Omental fat pad (tissue), 4 donors: ENCODE measurements around the gene EWSR1. TPM values are rescaled to one million over a fixed set of nuclear protein-coding genes. Genes with fewer than 3 reads are reported as not detected.
A peak's percentile ranks its signal among the peaks of the same experiment; 100 is the strongest.

Experiments
- ATAC-seq: fragments of 150-250 bp; one replicate; pipeline ENCODE4 v1.9.1; 2016; ENCODE audit warnings: mild to moderate bottlenecking, moderate library complexity; ENCODE audit not compliant: low FRiP score
- DNase-seq: peaks from one replicate; pipeline ENCODE4 v3.0.0-alpha.2; 2019; ENCODE audit warnings: low spot score
- total RNA-seq, 4 donors: library from RNA; depleted of rRNA; stranded (reverse); fragments of >200 nt; gene quantifications; one replicate each; pipeline ENCODE4 v1.1.0, GENCODE V29; 2016
- TF ChIP-seq, protein P1 (sequence below), 3 donors: fragments of 450-650 bp; IDR thresholded peaks; one replicate each; pipeline ENCODE4 v1.5.1; 2016 to 2017; ENCODE audit warnings: antibody characterized with exemption in 3 of 3, mild to moderate bottlenecking in 3 of 3, moderate library complexity in 2 of 3

Gene EWSR1
- total RNA-seq, 4 donors from 2014 or later: 190 to 274 (median 202) TPM

DNA sequence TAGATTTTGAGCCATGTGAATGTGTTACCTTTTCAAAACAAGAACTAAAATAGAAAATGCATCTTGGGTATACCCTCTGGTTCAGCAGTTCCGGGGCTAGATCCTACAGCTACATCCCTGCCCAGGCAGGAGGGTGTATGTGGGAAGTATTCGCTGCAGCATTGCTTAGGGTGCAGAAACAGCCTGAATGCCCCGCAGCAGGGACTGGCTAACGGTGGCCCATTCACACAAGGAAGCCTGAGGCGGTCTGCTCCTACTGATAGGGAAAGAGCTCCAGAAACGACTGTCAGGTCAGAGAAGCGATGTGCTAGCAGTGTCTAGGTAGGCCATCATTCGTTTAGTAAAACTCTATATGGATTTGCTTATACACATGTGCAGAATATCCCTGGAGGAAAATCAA is 57.3 kb downstream of the EWSR1 start:
- DNase-seq: no peak
- TF ChIP-seq, protein P1, sequence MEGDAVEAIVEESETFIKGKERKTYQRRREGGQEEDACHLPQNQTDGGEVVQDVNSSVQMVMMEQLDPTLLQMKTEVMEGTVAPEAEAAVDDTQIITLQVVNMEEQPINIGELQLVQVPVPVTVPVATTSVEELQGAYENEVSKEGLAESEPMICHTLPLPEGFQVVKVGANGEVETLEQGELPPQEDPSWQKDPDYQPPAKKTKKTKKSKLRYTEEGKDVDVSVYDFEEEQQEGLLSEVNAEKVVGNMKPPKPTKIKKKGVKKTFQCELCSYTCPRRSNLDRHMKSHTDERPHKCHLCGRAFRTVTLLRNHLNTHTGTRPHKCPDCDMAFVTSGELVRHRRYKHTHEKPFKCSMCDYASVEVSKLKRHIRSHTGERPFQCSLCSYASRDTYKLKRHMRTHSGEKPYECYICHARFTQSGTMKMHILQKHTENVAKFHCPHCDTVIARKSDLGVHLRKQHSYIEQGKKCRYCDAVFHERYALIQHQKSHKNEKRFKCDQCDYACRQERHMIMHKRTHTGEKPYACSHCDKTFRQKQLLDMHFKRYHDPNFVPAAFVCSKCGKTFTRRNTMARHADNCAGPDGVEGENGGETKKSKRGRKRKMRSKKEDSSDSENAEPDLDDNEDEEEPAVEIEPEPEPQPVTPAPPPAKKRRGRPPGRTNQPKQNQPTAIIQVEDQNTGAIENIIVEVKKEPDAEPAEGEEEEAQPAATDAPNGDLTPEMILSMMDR (IDR thresholded peaks at IDR 0.05): no peak
- no peak for ATAC-seq

DNA sequence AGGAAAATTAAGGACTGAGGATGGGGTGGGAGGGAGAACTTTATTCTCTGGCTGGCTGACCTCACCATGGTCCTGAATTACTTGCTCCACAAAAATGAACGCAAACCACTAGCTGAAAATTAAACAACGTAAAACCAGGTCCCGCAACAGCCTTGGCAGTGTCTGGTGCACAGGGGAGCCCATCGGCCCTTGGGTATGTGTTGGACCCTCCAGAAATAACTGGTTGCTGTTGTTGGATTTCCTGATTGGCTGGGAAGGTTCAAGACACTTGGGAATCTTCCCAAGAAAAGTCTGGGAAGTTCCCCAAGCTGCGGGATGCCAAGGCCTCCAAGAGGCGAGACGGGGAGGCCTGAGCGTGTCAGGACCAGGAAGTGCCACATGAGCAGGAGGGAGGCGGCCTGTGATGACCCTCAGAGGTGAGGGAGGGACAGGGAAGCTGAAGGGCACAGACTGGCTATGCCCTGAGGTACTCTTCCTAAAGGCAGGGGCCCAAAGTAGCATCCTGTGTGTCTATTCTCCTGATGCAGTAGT is 57.8 kb downstream of the EWSR1 start:
- DNase-seq (no peak), ATAC-seq (no peak)
- TF ChIP-seq, protein P1 (IDR thresholded peaks at IDR 0.05): no peak

DNA sequence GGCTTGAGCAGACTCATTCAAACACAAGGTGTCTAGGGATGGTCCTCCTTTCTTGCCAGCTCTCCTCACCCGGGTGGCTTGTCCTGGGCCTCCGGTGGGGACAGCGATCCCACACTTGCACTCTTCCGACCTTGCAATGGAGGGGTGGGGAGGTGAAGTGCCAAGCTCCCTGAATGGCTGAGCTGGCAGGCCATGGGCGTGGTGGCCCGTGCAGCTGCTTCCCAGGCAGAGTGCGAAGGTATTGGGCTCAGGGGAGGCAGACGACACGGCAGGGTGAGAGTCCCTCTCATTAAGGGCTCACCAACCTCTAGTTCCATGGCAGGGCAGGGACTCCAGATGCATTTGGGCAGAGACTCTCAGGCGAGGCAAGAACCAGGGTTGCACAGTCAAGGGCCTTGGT is 58.4 kb downstream of the EWSR1 start:
- DNase-seq: no peak
- no peak for ATAC-seq
- TF ChIP-seq, protein P1 (IDR thresholded peaks at IDR 0.05): no peak

DNA sequence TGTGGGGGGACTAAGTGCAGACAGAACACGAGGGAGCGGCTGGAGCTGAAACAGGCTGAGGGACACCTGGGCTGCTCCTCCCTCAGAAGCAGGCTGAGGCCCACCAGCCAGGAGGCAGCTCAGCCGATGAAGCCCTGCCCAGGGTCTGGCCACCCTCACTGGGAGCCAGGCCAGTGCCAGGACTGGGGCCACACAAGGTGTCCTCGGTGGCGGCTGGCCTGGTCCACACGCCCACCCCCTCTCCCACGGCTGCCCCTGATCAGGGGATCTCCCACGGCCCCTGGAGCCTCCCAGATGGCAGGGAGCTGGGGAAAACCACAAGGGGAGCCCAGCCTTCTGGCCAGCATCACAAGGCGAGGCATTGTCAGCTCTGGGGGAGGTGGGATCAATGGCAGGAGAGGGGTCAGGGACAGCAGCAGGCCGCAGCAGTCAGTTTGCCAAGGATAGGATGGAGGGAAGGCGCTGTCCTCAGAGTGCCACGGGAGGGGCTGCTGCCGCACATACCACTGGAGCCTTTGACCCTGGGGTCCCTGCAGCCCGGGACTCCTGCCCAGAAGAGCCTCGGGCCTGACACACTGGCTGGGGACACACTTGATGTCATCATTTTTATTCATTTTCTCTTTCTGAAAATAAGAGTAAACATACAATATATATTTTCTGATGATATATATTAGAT is 59.2 kb downstream of the EWSR1 start:
- ATAC-seq (no peak), DNase-seq (no peak)
- TF ChIP-seq, protein P1 (IDR thresholded peaks at IDR 0.05): no peak

DNA sequence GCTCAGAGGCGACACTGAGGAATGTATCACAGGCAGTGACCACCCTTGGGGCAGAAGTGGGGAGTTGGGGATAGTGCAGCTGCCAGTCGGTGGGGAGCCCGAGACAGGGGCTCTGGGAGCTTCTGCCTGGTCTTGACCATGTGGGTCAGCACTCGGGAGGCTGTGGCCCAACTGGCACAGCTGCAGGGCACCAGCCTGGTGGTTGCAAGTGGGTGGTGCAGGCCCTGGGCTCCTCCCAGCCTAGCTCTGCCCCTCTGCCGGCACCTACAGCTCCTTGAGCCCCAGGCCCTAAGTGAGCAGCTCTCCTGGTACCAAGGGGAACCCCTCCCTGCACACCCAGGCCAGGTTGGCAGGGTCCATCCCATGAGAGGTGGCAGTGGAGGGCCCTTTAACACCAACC is 60.0 kb downstream of the EWSR1 start:
- ATAC-seq: no peak
- no peak for DNase-seq
- TF ChIP-seq, protein P1 (IDR thresholded peaks at IDR 0.05): no peak

DNA sequence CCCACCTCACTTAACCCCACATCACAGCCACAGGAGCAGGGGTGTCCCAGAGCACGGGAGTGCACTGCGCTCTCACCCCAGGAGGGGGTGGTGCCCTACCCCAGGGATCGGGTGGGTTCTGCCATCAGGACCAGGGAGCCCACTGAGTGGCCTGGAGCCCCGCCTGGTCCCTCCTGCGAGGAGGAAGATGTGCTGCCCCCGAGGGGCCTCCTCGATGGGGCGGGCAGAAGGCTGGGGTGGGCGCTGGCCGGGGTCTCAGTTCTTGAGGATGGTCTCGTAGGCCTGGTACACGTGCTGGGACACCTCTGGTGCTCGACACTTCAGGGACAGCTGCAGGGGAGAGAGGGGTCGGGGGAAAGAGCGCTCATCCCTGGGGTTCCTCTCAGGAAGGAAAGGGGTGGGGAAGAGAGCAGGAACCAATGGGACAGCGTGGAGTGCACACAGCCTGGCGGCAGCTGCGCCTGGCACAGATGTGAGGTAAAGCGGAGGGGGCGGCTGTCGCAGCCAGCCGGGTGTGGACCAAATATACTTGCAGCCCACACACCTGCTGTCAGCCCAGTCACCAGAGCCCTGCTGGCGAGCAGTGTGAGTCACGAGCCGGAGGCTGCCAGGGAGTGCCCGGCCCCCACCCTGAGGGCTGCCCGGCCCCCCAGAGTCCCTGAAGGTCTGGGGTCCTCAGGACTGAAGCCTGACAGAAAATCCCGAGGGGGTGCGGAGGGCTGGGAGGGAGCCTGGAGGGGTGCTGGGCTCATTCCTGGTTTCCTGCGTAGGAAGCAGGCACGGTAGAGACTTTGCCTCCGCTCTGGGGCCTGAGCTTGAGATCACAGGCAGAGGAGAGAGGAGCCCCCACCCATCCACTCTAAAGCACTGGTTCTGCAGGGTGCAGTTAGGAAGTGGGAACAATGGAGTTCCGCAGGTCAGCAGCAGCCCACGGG is 60.8 kb downstream of the EWSR1 start:
- TF ChIP-seq, protein P1 (IDR thresholded peaks at IDR 0.05): no peak
- no peak for DNase-seq
- ATAC-seq: peak; percentile 69
